ENCODE measurements around the gene CCDC124. TPM values are rescaled to one million over a fixed set of nuclear protein-coding genes. Genes with fewer than 3 reads are reported as not detected.
"Not testable (repeated sequence)": the region's sequence is repeated elsewhere in the genome, so short reads cannot be mapped to it uniquely, and the experiment has no call there.

The CCDC124 gene
- total RNA-seq, 1 donor from 2014 or later, result 87.9 TPM

- no peak for TF ChIP-seq CTCF (IDR thresholded peaks at IDR 0.05; ENCODE audit: partially characterized antibody, unreplicated experiment)
- DNase-seq, result no peak
- Mint-ChIP-seq H3K27me3 (ENCODE audit: unreplicated experiment) (peaks cover 3% of the 10 kb centered on the region), H3K36me3 (ENCODE audit: unreplicated experiment) (peaks cover 5% of the 10 kb centered on the region), H3K4me1 (ENCODE audit: low read depth, unreplicated experiment) (no peaks in the 10 kb centered on the region), H3K9me3 (ENCODE audit: unreplicated experiment) (peaks cover 5% of the 10 kb centered on the region), H3K27ac (ENCODE audit: unreplicated experiment) (no peak overlapping the region), H3K4me3 (ENCODE audit: unreplicated experiment) (no peak overlapping the region)
Measured at GRCh38 chr19:17985037-17985818, 52.4 kb downstream of the CCDC124 start.

- not testable (repeated sequence) for H3K36me3 Mint-ChIP-seq (ENCODE audit: unreplicated experiment)
Measured at GRCh38 chr19:17986569-17986968, 53.8 kb downstream of the CCDC124 start.

GRCh38 chr19:17988161-17988560, 55.3 kb downstream of the CCDC124 start:
- Mint-ChIP-seq H3K9me3 (ENCODE audit: unreplicated experiment) (peaks cover 3% of the 10 kb centered on the region), H3K27ac (ENCODE audit: unreplicated experiment) (no peak overlapping the region), H3K4me3 (ENCODE audit: unreplicated experiment) (no peak overlapping the region), H3K4me1 (ENCODE audit: low read depth, unreplicated experiment) (no peaks in the 10 kb centered on the region), H3K36me3 (ENCODE audit: unreplicated experiment) (peaks cover 5% of the 10 kb centered on the region), H3K27me3 (ENCODE audit: unreplicated experiment) (peaks cover 4% of the 10 kb centered on the region)
- TF ChIP-seq CTCF (IDR thresholded peaks at IDR 0.05; ENCODE audit: partially characterized antibody, unreplicated experiment), result no peak
- DNase-seq, result no peak

More at GRCh38 chr19:17986569-17986968, 53.8 kb downstream of the CCDC124 start:
- H3K27ac Mint-ChIP-seq (ENCODE audit: unreplicated experiment); H3K27me3 Mint-ChIP-seq (ENCODE audit: unreplicated experiment); H3K4me1 Mint-ChIP-seq (ENCODE audit: low read depth, unreplicated experiment); H3K4me3 Mint-ChIP-seq (ENCODE audit: unreplicated experiment); DNase-seq; H3K9me3 Mint-ChIP-seq (ENCODE audit: unreplicated experiment): not testable (repeated sequence)

GRCh38 chr19:17989425-17990094, 56.7 kb downstream of the CCDC124 start:
- Mint-ChIP-seq H3K27me3 (ENCODE audit: unreplicated experiment) (peaks cover 4% of the 10 kb centered on the region), H3K4me1 (ENCODE audit: low read depth, unreplicated experiment) (no peaks in the 10 kb centered on the region), H3K27ac (ENCODE audit: unreplicated experiment) (no peak overlapping the region), H3K4me3 (ENCODE audit: unreplicated experiment) (no peak overlapping the region), H3K9me3 (ENCODE audit: unreplicated experiment) (peaks cover 3% of the 10 kb centered on the region), H3K36me3 (ENCODE audit: unreplicated experiment) (peaks cover 5% of the 10 kb centered on the region)
- TF ChIP-seq CTCF (IDR thresholded peaks at IDR 0.05; ENCODE audit: partially characterized antibody, unreplicated experiment), result no peak
- DNase-seq, result no peak

GRCh38 chr19:17993076-17993813, 60.4 kb downstream of the CCDC124 start:
- no peak for TF ChIP-seq CTCF (IDR thresholded peaks at IDR 0.05; ENCODE audit: partially characterized antibody, unreplicated experiment)
- no peak overlapping the region for H3K27ac Mint-ChIP-seq (ENCODE audit: unreplicated experiment)

More at GRCh38 chr19:17993076-17993813, 60.4 kb downstream of the CCDC124 start:
- Mint-ChIP-seq H3K9me3 (ENCODE audit: unreplicated experiment) (no peaks in the 10 kb centered on the region), H3K36me3 (ENCODE audit: unreplicated experiment) (no peaks in the 10 kb centered on the region), H3K4me1 (ENCODE audit: low read depth, unreplicated experiment) (no peaks in the 10 kb centered on the region), H3K27me3 (ENCODE audit: unreplicated experiment) (peaks cover 4% of the 10 kb centered on the region), H3K4me3 (ENCODE audit: unreplicated experiment) (no peak overlapping the region)
- no peak for DNase-seq

Other genes with a start within 250 kb of the CCDC124 start
- 79.7 TPM for gene UNC13A, start 244.7 kb upstream of the CCDC124 start, total RNA-seq (ENCODE audit: unreplicated experiment)
- gene MAP1S, start 213.5 kb upstream of the CCDC124 start, total RNA-seq (ENCODE audit: unreplicated experiment), result 111 TPM
- gene FCHO1, start 181.5 kb upstream of the CCDC124 start, total RNA-seq (ENCODE audit: unreplicated experiment), result 45.2 TPM
- not detected for gene B3GNT3, start 137.9 kb upstream of the CCDC124 start, total RNA-seq (ENCODE audit: unreplicated experiment)
- not detected for gene INSL3, start 111.5 kb upstream of the CCDC124 start, total RNA-seq (ENCODE audit: unreplicated experiment)
- 1.3 TPM for gene JAK3, start 85.0 kb upstream of the CCDC124 start, total RNA-seq (ENCODE audit: unreplicated experiment)
- 1,135 TPM for gene RPL18A, start 73.1 kb upstream of the CCDC124 start, total RNA-seq (ENCODE audit: unreplicated experiment)
- gene SLC5A5, start 61.1 kb upstream of the CCDC124 start, total RNA-seq (ENCODE audit: unreplicated experiment), result 4.3 TPM
- 91.1 TPM for gene KCNN1, start 34.1 kb downstream of the CCDC124 start, total RNA-seq (ENCODE audit: unreplicated experiment)
- gene ARRDC2, start 75.2 kb downstream of the CCDC124 start, total RNA-seq (ENCODE audit: unreplicated experiment), result 4.0 TPM
- not detected for gene IL12RB1, start 153.9 kb downstream of the CCDC124 start, total RNA-seq (ENCODE audit: unreplicated experiment)
- gene MAST3, start 164.8 kb downstream of the CCDC124 start, total RNA-seq (ENCODE audit: unreplicated experiment), result 16.6 TPM
- gene PIK3R2, start 220.1 kb downstream of the CCDC124 start, total RNA-seq (ENCODE audit: unreplicated experiment), result 36.4 TPM
- gene IFI30, start 240.8 kb downstream of the CCDC124 start, total RNA-seq (ENCODE audit: unreplicated experiment), result 0.76 TPM

Measured in glutamatergic neuron (in vitro differentiated cells).